HG02852 (cell line): ENCODE results near the gene CNTFR.
A peak's percentile ranks its signal among the peaks of the same experiment; 100 is the strongest.
"Not testable (repeated sequence)": the region's sequence is repeated elsewhere in the genome, so short reads cannot be mapped to it uniquely, and the experiment has no call there.

Experiments
- ATAC-seq: cut with Tn5 transposase; IDR thresholded peaks from one replicate; pipeline ENCODE4 v1.9.1; 2021; ENCODE audit warnings: mild to moderate bottlenecking, moderate library complexity; ENCODE audit not compliant: unreplicated experiment

Gene CNTFR

DNA sequence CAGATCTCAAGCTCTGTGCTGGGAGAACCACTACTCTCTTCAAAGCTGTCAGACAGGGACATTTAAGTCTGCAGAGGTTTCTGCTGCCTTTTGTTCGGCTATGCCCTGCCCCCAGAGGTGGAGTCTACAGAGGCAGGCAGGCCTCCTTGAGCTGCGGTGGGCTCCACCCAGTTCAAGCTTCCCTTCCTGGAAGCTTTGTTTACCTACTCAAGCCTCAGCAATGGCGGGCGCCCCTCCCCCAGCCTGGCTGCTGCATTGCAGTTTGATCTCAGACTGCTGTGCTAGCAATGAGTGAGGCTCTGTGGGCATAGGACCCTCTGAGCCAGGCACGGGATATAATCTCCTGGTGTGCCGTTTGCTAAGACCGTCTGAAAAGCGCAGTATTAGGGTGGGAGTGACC lies 57.5 kb downstream of the CNTFR start:
- ATAC-seq, result not testable (repeated sequence)

DNA sequence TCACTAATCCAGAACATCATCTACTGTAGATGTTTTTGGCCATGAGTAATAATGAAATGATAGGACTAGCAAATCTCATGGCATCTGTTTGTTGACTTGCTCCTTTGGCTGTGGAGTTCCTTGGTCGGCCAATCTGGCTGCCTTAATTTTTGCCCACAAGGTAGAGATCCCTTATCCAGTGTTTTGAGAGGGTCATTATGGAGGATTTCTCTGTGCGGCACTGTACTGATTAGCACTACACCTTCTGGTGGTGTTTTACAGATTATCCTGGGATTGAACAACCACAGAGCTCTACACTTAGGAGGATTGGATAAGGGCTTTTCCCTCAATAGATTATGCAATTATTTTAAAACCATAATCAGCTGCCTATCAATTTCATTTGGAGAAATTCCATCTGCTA lies 63.5 kb downstream of the CNTFR start:
- no peak for ATAC-seq

DNA sequence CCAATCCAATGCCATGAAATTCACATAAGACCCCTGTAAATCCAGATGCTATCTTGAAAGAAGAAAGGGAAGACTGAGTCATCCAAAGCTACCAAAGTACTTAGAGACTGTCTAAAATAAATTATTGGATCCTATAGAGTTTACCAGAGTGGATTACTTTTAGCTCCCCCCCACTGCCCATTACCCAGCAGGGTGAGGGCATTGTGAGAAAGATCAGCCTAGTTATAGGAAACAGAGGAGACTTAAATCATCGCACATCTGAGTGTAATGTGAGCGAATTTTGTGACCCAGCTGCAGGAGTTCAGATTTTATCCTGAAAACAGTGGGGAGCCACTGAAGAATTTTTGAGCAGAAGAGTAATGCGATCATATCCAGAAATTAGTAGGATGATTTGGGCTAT lies 65.2 kb downstream of the CNTFR start:
- ATAC-seq, result no peak

DNA sequence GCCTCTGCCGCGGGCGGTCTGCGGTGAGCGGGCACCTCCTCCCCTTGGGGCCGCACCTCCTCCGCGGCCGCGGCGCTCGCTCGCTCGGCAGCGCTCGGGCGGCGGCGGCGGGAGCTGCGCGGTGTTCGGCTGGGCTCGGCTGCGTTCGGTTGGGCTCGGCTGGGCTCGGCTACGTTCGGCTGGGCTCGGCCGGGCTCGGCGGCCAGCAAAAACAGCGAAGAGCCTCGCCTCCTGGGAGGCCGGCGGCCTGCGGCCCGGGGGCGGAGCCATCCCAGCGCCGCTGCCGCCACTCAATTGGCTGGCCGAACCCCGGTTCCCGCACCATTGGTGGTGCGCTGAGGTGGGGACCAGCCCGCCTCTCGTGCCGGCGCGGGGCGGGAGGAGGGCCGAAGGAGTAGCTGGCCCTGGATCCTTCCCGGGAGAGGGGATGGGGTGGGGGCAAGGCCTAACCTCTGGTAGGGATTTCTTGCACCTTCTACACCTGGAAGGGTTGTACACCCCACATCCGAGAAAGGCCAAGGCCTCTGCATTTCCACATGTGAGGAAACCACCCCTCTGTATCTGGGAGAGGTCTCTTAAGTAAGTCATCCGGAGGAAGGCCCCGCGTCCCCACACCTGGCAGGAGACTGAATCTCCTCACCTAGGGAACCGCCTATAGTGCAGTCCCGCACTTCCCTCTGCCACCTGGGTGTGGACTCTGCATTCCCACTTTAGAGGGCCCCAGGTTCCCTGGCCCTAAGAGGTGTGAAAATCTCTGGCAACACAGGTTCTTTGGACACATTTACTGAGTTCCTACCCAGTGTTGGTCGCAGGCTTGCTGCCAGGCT lies 66.3 kb downstream of the CNTFR start, which contains the start of gene ENHO:
Gene ENHO (minus strand): TSS at position 20 of the 827 bp plus-strand sequence. CDS start 1,295 bp downstream, outside the sequence.
- ATAC-seq, result peak; percentile 89

DNA sequence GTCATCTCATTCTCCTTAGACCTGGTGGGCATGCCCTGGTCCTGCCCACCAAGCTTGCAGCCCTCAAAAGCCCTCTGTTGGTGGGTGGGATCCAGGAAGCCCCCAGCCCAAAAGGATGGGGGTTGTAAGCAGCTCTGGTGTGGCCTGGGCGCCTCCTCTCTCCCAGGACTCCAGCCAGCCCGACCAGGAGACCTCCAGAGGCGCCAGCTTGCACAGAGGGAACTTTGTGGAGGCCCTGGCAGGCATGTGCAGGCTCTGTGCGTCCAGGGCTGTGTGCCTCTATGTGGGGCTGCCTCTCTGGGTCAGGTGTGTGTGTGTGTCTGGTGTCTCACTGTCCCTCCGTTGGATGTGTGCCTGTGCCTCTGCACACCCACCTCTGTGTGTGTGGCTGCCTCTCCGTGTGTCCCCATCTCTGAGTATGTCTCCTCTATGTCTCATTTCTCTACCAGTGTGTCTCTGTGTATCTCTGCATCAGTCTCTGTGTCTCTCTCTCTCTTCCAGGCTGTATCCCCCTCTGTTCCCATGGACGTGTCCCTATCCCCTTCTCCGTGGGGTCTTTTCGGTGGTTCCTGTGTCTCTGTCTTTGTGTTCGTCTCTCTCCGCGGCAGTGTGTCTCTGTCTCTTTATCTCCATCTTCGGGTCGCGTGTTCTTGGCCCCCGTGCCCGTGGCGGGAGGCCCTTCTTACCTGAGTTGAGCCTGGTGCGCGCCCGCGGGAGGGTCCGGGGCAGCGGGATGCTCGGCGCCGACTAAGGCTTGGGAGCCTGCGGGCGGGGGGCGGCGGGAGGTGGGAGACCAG lies 67.2 kb downstream of the CNTFR start:
- ATAC-seq, result no peak

DNA sequence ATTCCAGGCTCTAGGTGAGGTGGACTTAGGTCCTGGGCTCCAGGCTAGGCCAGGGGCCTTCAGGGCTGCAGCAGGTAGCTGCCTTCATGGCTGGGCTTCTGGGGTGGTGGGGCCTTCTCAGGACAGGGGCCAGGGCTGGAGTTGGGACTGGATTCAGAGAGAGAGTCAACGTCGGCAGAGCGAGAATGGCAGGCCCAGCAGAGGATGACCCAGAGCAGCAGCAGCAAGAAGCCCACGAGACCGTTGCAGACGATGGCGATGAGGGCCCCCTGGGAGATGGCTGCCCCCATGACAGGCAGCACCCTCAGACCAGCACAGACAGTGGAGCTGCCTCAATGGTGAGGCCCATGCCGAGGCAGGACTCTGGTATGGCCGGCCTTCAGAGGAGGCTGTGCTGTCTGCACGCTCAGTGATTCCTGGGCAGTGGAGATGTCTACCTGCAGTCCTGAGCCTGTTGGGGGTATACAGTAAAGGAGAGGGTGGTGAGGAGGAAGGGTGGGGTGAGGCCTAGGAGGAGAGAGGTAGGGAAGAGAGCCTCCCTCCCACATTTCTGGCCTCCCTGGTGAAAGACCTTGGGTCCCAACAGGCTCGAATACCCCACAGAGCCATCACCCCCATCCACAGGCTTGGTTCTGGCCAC lies 68.0 kb downstream of the CNTFR start:
- no peak for ATAC-seq

DNA sequence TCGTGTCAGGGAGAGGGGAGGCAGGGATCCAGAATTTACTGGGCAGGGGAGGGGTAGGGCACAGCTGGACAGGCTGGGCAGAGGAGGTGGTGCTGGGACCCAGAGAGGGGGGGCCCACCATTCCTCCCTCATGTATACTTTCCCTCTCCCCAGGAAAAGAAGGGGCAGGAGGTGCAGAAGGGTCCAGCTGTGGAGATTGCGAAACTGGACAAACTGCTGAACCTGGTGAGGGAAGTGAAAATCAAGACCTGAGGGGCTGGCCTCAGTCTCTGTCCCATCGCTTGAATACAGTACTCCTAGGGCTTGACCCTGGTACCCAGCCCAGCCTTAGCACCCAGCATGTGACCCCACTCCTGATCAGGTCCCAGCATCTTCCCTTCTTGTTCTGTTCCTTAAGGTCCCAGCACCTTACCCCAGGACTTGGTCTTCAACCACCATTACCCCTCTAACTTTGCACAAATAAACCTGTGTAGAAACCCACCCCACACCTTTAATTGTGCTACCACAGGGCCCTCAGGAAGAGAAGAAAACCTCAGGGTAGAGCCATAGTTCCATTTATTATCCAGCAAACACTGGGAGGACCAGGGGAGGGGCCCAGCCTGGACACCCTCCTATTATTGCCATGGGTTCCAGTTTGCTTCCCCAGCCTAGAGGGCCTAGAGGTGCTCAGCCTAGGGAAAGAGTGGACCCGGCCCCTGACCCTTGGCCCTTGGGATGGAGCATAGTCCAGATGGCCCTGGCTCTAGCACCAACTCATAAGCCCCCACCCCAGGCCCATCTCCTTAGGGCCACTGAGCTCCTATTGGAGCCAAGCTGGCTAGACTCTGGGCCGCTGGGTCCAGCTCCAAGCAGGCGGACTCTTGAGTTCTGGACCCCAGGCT lies 68.8 kb downstream of the CNTFR start:
- no peak for ATAC-seq

DNA sequence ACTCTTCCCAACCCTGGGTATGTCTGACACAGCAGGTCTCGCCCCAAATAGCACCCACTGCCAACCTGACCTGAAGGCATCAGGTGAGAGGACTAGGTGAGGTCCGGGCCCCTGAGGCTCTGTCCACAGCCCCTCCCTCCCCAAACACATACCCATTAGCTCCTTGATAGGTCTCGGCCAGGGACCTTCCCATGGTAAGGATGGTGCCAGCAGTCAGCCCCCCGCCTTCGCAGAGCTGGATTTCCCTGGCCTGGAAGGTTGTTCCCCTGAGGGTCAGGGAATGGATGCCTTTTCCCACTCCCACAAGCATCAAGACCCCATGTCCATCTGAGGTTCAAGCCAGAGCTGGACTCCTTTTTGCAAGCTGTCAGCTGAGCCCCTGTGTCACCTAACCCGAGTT lies 69.4 kb downstream of the CNTFR start:
- ATAC-seq, result no peak

DNA sequence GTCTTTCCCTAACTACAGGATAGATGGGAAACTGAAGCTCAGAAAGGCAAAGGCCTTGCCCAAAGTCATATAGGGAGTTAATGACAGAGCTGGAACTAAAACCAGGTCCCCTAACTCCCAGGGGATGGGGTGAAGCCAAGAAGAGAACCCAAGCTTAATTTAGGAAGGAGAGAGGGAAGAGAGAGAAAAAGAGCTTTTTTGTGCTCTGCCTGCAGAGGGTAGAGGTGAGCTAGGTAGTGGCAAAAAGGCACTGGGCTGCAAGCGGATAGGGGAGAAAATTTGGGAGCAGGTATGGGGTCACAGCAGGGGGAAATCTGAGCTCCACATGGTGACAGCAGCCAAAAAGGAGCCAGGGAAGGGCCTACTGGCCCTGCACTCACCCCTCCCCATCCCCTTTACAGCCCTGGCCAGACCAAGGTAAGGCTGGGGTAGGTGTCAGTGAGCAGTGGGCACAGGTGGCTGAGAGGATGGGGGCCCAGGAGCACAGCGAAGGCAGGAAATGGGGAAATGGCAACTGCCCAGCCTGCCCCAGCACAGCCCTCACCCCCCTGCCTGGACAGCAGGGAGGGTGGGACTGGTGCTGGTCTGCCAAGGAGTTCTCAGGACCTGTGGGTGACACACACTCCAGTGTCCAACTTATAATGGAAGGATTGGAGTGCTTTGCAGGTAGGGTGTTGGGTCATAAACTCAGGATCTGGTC lies 70.1 kb downstream of the CNTFR start:
- no peak for ATAC-seq

DNA sequence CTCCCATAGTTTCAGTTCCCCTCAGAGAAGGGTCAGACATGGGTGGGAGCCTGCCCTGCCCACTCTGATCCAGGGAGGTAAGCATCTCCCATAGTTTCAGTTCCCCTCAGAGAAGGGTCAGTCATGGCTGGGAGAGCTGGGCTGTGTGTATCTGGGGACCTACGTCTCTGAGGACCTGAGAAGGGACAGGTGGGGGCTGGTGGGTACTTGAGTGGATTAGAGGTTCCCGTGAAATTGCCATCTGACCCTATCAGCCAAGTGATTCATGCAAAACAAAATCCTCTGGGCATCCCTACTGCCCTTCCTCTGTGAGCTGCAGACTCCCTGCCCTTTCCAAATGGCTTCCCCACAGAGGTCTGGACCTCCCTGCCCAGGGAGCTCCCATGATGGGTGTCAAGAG lies 70.6 kb downstream of the CNTFR start:
- ATAC-seq, result no peak

DNA sequence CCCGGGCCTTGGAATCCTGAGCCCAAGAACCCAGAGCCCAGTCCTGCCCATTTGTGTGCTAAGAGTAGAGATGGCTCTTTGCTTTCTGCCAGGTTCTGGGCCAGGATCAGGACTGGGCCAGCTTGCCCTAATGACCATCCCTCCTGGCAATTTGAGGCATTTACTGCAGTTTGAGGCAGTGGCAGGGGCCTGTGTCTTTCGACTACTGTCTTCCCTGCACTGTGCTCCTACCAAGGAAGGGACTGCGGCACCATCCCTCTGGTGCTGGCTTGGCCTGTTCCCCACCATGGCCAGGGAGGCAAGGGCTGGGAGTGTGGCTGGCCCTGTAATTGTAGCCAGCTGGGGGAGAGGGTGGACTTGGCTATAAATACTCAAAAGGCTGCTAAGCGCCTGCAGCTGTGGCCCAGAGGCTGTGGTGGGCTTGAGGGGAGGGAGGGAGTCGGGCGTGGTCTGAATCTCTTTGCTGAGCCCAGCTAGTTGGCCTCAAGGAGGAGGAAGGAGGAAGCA lies 71.4 kb downstream of the CNTFR start:
- no peak for ATAC-seq

DNA sequence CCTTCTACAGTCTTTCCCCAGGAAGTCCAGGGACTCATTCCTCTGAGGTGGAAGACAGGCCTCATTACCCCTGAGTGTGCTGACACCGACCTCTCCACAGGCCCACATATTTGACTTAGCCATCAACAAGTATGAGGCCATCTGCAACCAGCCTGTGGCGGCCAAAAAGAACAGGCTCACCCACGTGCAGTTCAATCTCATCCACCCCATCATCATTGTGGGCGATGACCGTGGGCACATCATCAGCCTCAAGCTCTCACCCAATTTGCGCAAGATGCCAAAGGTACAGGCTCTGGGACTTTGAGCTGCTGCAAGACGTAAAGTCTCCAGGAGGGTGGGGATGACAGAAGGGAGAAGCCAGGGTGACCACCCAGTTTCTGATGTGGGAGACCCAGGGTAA lies 72.3 kb downstream of the CNTFR start:
- ATAC-seq, result no peak

DNA sequence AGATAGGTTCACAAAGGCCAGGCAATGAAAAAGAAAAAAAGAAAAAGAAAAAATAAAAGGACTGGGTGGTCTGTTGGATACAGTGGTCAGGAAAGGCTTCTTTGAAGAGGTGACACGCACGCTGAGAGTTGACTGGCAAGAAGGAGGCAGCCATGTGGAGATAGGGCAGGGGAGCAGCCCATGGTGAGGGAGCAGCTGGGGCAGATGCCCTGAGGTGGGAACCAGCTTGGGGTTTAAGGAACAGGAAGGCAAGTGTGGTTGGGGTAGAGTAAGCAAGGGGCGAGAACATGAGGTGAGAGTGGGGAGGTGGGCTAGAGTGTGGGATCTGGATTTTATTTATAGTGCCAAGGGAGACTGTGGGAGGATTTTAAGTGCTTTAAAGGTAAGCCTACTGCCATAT lies 73.6 kb downstream of the CNTFR start:
- no peak for ATAC-seq

DNA sequence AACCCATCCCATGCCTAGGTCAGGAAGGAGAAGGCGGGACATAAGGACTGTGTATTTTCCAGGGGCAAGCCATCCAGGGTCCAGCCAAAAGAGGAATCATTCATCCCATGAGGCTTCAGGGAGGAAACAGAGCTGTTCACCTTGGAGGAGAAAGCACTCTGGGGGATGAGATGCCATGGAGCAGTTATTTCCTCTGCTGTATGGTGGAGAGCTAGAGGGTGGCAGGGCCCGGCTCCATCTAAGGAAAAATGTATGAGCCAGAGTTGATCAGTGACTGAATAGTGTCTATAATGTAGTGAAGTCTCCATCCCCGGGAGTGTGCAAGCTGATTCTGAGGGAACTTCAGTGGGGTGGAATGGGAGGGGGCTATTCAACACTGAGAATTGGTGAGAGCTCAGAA lies 74.7 kb downstream of the CNTFR start:
- no peak for ATAC-seq

DNA sequence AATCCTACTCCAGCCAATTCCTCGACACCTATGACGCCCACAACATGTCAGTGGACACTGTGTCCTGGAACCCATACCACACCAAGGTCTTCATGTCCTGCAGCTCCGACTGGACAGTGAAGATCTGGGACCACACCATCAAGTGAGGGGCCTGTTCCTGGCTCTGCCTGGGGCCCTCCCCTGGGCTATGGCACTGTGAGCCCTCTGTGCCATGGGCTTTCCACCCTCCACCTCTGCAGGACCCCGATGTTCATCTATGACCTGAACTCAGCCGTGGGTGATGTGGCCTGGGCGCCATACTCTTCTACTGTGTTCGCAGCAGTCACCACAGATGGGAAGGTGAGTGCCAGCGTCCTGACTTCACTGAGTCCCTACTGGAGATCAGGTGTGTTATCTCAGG lies 75.1 kb downstream of the CNTFR start:
- ATAC-seq, result no peak

DNA sequence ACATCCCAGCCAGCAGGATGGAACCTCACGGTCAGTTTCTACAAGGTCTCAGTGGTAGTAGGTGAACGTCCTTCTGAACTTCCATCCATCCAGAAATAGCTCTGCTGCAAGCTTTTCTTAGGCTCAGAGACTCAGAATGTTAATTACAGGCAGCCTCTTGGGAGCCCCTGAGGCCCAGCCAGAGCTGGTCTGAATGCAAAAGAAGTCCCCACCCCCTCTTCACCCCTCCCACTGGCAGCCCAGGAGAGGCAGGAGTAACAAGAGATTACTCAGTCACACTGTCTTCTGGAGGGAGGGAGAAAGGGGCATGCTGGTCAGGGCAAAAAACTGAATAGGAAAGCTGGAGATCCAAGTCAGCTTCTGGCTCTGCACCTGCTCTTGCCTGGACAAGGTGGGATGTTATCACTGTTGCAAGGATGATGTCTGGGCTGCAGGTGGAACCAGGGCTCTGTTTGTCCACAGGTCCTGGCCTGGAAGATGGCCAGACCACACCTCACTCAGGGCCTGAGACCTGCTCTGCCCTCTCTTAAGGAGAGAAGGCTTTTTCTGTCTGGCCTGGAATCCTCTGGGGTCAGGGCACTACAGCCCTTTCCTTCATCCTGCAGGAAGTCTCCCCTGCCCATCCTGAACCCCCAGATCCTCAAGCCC lies 75.8 kb downstream of the CNTFR start:
- no peak for ATAC-seq

DNA sequence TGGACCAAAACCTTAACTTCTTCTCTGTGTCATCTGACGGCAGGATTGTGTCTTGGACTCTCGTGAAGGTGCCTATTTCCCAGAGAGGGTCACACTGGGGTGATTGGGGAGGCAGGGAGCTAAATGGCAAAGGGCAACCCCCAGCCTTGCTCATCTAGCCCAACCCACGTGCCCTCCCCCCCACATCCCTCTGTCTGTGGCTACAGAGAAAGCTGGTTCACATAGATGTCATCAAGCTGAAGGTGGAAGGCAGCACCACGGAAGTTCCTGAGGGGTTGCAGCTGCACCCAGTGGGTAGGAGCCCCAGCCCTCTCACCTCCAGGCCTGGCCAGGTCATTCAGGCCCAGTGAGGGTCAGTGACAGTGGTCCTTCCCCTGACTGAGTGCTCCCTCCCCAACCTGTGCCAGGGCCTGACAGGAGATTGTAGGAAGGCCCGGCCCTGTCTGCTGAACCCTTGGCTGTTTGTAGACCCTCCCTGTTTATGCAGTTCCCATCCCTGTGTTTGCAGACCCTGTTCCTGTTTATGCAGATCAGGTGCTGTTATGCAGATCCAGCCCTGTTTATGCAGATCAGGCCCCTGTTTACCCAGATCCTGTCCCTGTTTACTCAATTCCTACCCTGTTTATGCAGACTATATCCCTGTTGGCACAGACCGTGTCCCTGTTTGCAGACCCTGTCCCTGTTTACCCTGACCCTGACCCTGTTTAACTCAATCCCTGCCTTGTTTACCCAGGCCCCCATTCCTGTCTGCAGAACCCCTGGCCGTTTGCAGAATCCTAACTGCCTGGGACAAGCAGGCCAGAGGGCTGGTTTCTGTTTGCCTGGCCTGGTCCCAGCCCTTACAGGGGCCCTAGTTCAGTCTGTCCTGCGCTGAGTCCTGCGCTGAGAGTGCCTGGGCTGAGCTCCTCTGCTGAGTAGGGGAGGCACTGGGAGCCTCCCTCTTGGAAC lies 77.1 kb downstream of the CNTFR start:
- ATAC-seq, result no peak
